ENCODE data around the gene JAML. TPM values are rescaled to one million over a fixed set of nuclear protein-coding genes. Genes with fewer than 3 reads are reported as not detected.
A peak's percentile ranks its signal among the peaks of the same experiment; 100 is the strongest.

JAML gene
- total and polyA plus RNA-seq, 12 donors: 0.50 to 19.5 (median 2.1) TPM

DNA sequence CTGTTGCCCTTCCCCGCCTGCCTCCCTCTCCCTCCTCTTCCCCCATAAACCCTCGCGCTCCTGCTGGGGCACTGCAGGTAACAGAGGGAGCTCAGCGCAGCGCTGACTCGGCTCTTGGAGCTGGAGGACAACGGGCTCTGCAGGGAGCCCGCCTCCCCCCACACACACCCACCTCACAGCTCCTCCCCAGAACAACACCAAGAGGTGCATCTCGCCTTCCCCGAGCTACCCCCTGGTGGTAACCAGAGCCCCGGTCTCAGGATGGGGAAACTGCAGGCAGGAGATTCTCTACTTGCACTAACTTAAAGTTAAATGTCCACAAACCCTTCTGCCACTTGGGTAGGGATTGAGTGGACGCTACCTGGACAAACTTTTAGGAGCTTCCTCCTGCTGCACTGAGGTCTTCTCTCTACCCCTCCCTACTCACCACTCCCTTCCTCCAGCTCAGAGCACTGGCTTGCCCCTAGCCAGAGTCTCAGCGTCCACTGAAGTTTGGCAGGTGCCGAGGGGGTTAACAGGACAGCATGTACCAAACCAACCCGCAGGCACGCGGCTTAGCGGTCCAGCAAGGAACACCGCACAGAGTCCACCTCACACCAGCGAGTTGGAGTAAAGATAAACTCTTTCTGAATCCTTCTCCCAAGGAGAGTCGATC lies 68.2 kb downstream of the JAML start:
- WGBS, 2 donors: 16 to 17% methylated on average over 21 of the region's 21 CpGs
- TF ChIP-seq, protein P1, sequence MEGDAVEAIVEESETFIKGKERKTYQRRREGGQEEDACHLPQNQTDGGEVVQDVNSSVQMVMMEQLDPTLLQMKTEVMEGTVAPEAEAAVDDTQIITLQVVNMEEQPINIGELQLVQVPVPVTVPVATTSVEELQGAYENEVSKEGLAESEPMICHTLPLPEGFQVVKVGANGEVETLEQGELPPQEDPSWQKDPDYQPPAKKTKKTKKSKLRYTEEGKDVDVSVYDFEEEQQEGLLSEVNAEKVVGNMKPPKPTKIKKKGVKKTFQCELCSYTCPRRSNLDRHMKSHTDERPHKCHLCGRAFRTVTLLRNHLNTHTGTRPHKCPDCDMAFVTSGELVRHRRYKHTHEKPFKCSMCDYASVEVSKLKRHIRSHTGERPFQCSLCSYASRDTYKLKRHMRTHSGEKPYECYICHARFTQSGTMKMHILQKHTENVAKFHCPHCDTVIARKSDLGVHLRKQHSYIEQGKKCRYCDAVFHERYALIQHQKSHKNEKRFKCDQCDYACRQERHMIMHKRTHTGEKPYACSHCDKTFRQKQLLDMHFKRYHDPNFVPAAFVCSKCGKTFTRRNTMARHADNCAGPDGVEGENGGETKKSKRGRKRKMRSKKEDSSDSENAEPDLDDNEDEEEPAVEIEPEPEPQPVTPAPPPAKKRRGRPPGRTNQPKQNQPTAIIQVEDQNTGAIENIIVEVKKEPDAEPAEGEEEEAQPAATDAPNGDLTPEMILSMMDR (IDR thresholded peaks at IDR 0.05): no peak
- no peak for DNase-seq
- peak in 4 of 8 donors; percentile 24 to 56 (median 37) for ATAC-seq
- Histone ChIP-seq H3K9me3 (no peaks in the 10 kb centered on the region), H3K4me3 (no peak overlapping the region), H3K4me1 (peaks cover 0 to 32% (median 17%) of the 10 kb centered on the region in 9 donors), H3K36me3 (no peaks in the 10 kb centered on the region), H3K27ac (no peak overlapping the region), H3K27me3 (peaks cover 0 to 63% (median 37%) of the 10 kb centered on the region in 7 donors)
- intact Hi-C loops (cut with DNase I): no loop called here

DNA sequence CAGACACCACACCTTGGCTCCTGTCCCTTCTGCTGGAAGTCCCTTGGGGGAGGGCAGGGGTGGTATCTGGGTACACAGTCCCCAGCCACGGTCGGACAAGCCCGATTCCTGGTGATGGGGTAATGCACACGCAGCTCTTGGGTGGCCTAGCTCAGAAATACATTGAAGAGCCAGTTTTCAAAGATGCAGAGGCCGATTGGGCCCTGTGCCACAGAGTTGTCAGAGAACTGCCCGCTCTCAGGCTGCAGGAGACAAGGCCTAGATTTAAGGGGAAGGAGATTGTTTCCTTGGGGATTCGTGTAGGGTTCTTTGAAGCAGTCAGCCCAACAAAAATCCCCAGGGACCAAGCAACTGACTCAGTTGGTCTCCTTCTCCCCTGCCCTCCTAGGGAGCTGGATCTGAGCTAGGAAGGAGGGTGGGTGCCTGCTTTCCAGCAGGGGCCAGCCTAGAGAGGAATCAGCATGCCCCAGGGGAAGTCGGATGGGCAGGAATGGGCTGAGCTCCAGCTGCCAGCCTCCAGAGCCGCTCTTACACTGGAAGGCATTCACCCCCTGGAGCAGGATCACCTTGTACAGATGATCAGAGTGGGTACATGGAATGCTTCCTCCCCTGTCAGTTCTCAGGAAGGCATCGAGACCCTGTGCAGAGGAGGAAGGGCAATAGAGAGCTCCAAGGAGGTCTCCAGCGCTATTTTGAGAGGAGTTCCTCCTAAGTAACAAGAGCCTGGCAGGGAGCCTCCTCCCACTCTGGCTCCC lies 68.9 kb downstream of the JAML start:
- Histone ChIP-seq H3K4me3 (no peak overlapping the region), H3K27ac (no peak overlapping the region), H3K4me1 (peaks cover 0 to 33% (median 17%) of the 10 kb centered on the region in 9 donors), H3K36me3 (no peaks in the 10 kb centered on the region), H3K27me3 (peaks cover 0 to 69% (median 38%) of the 10 kb centered on the region in 7 donors), H3K9me3 (no peaks in the 10 kb centered on the region)
- ATAC-seq (no peak), DNase-seq (no peak)
- 43 to 59% methylated on average over 10 to 11 of the region's 11 CpGs for WGBS, 2 donors
- TF ChIP-seq, protein P1 (IDR thresholded peaks at IDR 0.05): no peak
- intact Hi-C loops (cut with DNase I): no loop called here

DNA sequence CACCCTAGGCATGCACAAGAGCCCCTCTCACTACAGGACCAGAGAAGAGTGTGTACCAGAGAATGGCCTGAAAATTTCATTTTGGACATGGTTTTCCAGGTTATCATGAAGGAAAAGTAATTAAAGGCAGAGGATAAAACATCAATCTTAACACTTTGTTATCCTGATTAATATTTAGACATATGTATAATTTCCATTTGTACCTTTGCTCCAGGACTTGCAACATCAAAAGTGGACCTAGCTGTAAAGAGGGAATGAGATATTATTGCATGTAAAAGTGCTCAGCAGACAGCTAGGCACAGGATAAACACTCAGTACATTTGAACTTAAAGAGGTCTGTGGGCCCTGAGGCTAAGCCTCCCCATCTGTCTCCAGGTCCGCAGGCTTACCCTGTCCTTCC lies 70.2 kb downstream of the JAML start:
- 98 to 100% methylated on average over 1 of the region's 1 CpG for WGBS, 2 donors
- Histone ChIP-seq H3K27me3 (peaks cover 0 to 75% (median 38%) of the 10 kb centered on the region in 7 donors), H3K27ac (no peak overlapping the region), H3K36me3 (no peaks in the 10 kb centered on the region), H3K9me3 (no peaks in the 10 kb centered on the region), H3K4me1 (peaks cover 0 to 33% (median 17%) of the 10 kb centered on the region in 9 donors), H3K4me3 (no peak overlapping the region)
- DNase-seq (no peak), ATAC-seq (no peak)
- intact Hi-C loops (cut with DNase I): no loop called here
- TF ChIP-seq, protein P1 (IDR thresholded peaks at IDR 0.05): no peak

DNA sequence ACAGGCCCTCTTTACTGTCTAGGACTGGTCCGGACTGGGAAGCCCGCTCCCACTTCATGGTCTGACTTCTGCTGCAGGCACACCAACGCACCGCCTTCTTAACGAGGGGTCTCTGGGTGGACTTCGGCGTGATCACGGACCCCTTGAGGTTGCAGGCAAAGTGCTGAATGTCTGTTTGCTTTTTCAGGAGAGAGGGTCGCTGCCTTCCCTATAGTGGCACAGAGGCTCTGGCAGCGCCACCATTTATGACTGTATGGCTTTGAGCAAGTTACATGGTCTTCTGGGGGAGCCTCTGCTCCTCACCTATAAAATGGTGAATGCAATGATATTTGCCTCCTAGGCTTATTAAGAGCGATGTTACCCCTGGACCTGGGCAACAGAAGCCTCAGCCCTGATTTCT lies 70.8 kb downstream of the JAML start:
- H3K4me1 ChIP-seq: peaks cover 0 to 40% (median 17%) of the 10 kb centered on the region in 9 donors
- no peak overlapping the region for H3K4me3 ChIP-seq
- no peaks in the 10 kb centered on the region for H3K36me3 ChIP-seq
- intact Hi-C loops (cut with DNase I): no loop called here
- ATAC-seq (no peak), DNase-seq (no peak)
- WGBS, 2 donors: 91 to 95% methylated on average over 11 of the region's 11 CpGs
- no peaks in the 10 kb centered on the region for H3K9me3 ChIP-seq
- TF ChIP-seq, protein P1 (IDR thresholded peaks at IDR 0.05): no peak
- no peak overlapping the region for H3K27ac ChIP-seq
- peaks cover 0 to 75% (median 38%) of the 10 kb centered on the region in 7 donors for H3K27me3 ChIP-seq
